ENCODE measurements around the gene MISFA.
"Not testable (repeated sequence)": the region's sequence is repeated elsewhere in the genome, so short reads cannot be mapped to it uniquely, and the experiment has no call there.

The MISFA gene

GRCh38 chr11:18599739-18600230, at the start of gene MISFA:
TSS of gene MISFA (plus strand) at chr11:18599789. CDS start at chr11:18599929, 140 bp downstream.
- in situ Hi-C loops (cut with MboI; ENCODE audit: low sequenced_read_pairs): no loop called here

GRCh38 chr11:18563090-18563730, 36.4 kb upstream of the MISFA start:
- in situ Hi-C loops (cut with MboI; ENCODE audit: low sequenced_read_pairs): no loop called here

- in situ Hi-C loops (cut with MboI; ENCODE audit: low sequenced_read_pairs): no loop called here
Observed at GRCh38 chr11:18564149-18564548, 35.4 kb upstream of the MISFA start.

- in situ Hi-C loops (cut with MboI; ENCODE audit: low sequenced_read_pairs): no loop called here
Observed at GRCh38 chr11:18566406-18566805, 33.2 kb upstream of the MISFA start.

- in situ Hi-C loops (cut with MboI; ENCODE audit: low sequenced_read_pairs): no loop called here
Observed at GRCh38 chr11:18567081-18567480, 32.5 kb upstream of the MISFA start.

- in situ Hi-C loops (cut with MboI; ENCODE audit: low sequenced_read_pairs): no loop called here
Observed at GRCh38 chr11:18575361-18575760, 24.2 kb upstream of the MISFA start.

- in situ Hi-C loops (cut with MboI; ENCODE audit: low sequenced_read_pairs): no loop called here
Observed at GRCh38 chr11:18578975-18579598, 20.5 kb upstream of the MISFA start.

- in situ Hi-C loops (cut with MboI; ENCODE audit: low sequenced_read_pairs): no loop called here
Observed at GRCh38 chr11:18580113-18580766, 19.3 kb upstream of the MISFA start.

- in situ Hi-C loops (cut with MboI; ENCODE audit: low sequenced_read_pairs): no loop called here
Observed at GRCh38 chr11:18581825-18582224, 17.8 kb upstream of the MISFA start.

- in situ Hi-C loops (cut with MboI; ENCODE audit: low sequenced_read_pairs): no loop called here
Observed at GRCh38 chr11:18588297-18589252, 11.0 kb upstream of the MISFA start, which contains the start of gene UEVLD. TSS of gene UEVLD (minus strand) at chr11:18588734. CDS start at chr11:18588654, 80 bp downstream.

GRCh38 chr11:18590571-18590970, 9.0 kb upstream of the MISFA start:
- in situ Hi-C loops (cut with MboI; ENCODE audit: low sequenced_read_pairs): no loop called here

- in situ Hi-C loops (cut with MboI; ENCODE audit: low sequenced_read_pairs): not testable (repeated sequence)
Observed at GRCh38 chr11:18594088-18594487, 5.5 kb upstream of the MISFA start.

GRCh38 chr11:18594999-18595749, 4.4 kb upstream of the MISFA start:
- in situ Hi-C loops (cut with MboI; ENCODE audit: low sequenced_read_pairs): no loop called here

GRCh38 chr11:18600915-18601569, 1.5 kb downstream of the MISFA start:
- in situ Hi-C loops (cut with MboI; ENCODE audit: low sequenced_read_pairs): no loop called here

GRCh38 chr11:18608376-18608775, 8.8 kb downstream of the MISFA start:
- in situ Hi-C loops (cut with MboI; ENCODE audit: low sequenced_read_pairs): no loop called here

- in situ Hi-C loops (cut with MboI; ENCODE audit: low sequenced_read_pairs): no loop called here
Observed at GRCh38 chr11:18611196-18611595, 11.6 kb downstream of the MISFA start.

- in situ Hi-C loops (cut with MboI; ENCODE audit: low sequenced_read_pairs): no loop called here
Observed at GRCh38 chr11:18612394-18612793, 12.8 kb downstream of the MISFA start.

GRCh38 chr11:18614667-18615066, 15.1 kb downstream of the MISFA start:
- in situ Hi-C loops (cut with MboI; ENCODE audit: low sequenced_read_pairs): no loop called here

GRCh38 chr11:18615628-18616392, 16.2 kb downstream of the MISFA start:
- in situ Hi-C loops (cut with MboI; ENCODE audit: low sequenced_read_pairs): no loop called here
